ENCODE data around the gene HOMER3.

DNA sequence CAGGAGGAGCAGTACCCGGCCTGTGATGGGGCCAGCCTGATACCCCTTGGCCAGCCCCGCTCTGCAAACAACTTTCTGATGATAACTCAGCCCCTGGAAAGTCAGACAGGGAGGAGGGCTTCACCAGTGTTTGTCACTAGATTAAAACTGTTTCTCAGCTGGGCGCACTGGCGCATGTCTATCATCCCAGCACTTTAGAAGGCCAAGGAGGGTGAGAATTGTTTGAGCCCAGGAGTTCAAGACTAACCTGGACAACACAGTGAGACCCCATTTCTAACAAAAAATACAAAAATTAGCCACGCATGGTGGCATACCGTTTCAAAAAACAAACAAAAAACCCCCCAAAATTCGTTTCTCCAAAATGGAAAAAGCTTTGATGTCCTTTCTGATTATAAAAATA lies 39.5 kb downstream of the HOMER3 start:
- TF ChIP-seq CTCF (IDR thresholded peaks at IDR 0.05) (no peak), POLR2A (IDR thresholded peaks at IDR 0.05) (no peak)
